GM18858 (cell line): ENCODE data around the gene PDE8B.
"Not testable (repeated sequence)": the region's sequence is repeated elsewhere in the genome, so short reads cannot be mapped to it uniquely, and the experiment has no call there.

Source experiments
- ATAC-seq: cut with Tn5 transposase; IDR thresholded peaks from one replicate; pipeline ENCODE4 v1.9.1; 2021; ENCODE audit not compliant: unreplicated experiment

Gene PDE8B

DNA sequence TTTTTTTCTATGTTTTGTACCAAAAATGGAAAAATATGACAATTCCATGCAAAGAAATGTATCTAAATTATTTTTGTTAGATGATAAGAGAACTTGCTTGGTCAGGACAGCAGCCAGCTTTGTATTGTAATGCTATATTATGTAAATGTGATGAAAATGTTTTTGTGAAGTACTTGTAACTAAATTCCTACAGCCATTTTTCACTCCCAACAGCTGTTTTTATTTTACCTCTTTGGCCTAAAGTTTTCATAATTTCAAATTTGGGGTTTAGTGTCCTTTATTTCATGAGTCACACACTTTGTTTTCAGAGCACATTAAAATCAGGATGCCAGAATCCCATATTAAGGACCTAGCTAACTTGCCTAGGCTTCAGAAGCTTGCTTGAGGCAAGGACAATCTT lies 217.5 kb downstream of the PDE8B start:
- ATAC-seq, result no peak

DNA sequence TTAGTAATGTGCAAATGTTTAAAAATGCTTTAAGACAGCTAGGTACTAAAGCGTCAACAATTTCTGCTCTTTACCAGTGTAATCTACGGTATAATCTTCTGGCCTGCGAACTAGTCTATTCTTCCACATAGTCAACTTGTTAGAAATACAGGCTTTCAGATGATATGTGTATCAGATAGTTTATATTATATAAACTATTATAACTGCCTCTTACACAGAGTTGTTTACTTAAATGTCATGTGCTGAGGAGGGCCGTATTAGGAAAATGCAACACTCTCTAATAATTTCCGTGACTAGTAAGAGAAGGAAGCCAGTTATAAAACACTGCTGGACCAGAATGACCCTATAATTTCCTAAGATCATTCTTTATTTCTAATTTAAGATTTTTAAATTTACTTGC lies 218.0 kb downstream of the PDE8B start:
- ATAC-seq, result no peak

DNA sequence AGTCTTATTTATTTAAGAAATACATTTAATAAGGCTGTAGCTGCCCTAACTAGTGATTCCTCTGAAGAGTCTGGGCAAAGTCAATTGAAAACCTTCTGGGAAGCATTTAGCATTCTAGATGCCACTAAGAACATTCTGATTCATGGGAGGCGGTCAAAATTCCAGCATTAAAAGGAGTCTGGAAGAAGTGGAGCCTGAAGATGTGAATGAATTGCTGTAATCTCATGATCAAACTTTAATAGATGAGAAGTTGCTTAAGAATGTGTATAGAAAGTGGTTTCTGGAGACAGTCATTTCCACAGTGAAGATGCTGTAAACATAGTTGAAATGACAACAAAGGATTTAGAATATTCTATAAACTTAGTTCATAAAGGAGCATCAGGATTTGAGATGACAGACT lies 220.2 kb downstream of the PDE8B start:
- no peak for ATAC-seq

DNA sequence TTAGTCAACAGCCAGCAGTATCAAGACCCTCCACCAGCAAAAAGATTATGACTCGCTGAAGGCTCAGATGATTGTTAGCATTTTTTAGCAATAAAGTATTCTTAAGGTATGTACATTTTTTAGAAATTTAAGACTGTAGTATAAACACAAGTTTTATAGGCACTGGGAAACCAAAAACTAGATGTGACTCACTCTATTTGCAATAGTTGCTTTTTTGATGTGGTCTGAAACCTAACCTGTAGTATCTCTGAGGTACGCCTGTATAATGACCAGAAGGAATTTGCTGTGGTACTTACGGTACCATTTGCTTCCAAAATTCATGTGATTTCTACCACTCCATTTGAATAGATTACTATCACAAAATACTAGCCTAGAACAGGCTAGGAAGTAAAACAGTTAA lies 220.8 kb downstream of the PDE8B start:
- no peak for ATAC-seq

DNA sequence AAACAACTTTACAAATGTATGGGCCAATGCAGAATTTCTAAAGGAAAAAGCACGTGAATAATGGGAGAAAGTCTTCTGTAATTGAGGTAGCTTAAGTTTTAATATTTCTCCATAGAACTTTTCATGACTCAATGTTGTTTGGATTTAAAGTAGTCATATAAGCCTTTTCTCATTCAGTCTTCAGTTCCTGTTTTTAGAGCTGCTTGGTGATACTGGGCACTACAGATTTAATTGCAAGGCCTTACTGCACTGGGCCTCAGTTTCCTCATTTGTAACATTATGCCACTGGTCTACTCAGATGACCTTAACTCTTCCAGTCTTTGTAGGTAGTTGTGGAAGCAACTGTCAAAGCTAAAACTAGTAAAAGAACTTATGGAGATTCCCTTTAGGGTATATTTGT lies 221.2 kb downstream of the PDE8B start:
- no peak for ATAC-seq

DNA sequence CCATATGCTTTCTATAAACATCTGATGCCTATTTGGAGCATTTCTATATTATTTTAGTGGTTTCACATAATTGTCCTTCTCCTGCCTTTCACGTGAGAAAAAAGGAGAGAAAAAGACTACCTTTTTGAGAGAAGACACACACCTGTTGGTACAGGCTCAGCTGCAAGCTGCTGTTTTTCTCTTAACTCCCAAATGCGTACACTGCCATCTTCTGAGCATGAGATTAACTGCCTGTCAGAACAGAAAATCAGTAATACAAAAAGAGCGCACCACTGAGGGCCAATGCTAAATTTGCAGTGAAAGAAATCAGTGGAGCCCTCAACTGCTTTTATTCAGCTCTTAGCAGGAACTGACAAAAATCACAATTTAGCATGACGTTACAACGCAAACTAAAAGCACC lies 226.7 kb downstream of the PDE8B start:
- no peak for ATAC-seq

DNA sequence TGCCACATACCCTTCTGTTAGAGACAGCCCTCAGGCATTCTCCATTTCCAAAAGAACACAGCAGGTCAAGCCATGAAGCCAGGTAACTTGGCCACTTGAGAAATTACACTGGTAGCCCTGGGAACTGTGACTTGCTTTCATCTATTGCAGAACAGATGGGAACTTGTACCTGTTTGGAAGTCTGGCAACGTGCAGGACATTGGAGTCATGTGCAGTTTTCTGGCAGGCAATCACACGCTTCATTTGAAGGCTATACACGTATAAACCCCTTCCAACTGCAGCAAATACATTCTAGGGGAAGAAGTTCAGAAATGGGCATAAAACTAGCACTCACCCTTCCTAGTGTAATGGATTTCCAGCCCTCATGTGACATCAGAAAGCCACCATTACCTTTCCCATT lies 227.6 kb downstream of the PDE8B start:
- ATAC-seq, result no peak

DNA sequence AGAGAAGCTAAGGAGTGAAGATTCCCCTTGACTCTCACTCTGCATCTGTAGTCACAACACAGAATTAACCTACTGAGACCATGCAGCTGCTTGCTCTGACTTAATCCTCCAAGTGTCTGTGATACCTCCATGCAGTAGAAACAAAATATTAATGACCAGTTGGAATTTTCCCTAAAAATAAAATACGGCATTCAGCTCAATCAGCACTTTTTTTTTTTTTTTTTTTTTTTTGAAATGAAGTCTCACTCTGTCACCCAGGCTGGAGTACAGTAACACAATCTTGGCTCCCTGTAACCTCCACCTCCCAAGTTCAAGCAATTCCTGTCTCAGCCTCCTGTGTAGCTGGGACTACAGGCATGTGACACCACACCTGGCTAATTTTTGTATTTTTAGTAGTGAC lies 233.2 kb downstream of the PDE8B start:
- no peak for ATAC-seq

DNA sequence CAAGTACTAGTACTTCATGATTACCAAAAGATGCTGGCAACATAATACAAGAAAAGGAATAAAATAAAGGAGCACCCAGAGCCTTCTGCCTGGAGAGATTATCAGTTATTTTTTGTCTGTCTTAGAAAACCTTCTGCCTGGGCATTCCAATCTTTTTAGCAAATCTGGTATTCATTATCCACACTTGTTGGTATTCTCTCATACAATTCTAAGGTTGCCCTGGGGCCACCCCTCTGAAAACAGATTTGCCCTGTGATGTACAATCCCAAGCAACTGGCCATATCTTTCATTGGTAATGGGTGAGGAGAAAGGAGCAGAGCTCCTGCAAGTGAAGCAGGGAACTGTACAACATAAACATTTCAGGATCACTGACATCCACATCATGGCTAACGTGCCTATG lies 233.9 kb downstream of the PDE8B start:
- no peak for ATAC-seq

DNA sequence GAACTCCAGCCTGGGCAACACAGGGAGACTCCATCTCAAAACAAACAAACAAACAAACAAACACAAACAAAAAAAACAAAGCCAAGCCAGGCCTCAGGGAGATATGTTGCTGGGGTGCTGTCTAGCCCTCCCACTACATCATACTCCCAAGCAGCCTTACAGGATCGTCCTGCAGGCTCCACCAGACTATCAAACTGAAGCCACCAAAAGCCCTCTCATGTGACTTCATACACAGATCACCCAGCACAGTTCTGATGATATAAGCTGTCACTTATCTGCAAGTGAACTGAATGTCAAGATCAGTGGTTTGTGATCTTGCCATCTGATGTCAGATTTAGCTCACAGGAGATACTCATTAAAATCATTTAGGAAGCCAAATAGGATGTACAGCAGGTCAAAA lies 238.4 kb downstream of the PDE8B start:
- no peak for ATAC-seq

DNA sequence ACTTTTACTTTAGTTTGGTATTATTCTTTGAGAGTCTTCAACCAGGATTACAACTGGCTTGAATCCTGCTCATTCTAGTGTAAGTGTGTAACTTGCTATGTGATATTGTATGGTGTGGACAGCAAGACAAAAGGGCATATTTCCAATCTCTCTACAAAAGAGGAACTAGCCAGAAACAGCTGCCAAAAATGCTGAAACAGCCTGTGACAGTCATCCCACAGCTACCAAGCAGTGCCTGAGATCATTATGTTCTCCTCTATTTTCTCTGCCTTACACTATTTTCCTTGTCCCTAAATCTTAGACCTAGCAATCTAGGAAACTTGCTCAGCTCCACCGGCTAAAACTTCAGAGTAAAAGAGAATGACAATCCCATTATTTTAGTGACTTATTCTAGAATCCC lies 238.8 kb downstream of the PDE8B start:
- ATAC-seq, result no peak

DNA sequence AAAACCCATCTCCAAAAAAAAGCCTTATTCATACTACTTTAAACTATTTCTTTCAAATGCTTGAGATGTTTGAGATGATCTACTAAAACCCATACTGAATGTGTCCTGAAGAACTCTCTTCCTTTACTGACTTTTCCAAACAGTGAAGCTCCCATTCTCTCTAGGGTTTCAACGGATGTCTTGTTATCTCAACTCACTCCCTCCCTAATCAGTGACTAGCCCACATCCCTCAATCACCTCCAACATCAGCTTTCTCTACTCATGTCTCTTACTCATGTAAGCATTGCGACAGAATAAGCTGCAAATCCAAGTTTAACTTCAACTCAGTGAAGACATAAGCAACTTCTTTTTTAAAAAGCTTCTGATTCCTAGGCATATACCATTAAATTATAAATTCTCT lies 239.5 kb downstream of the PDE8B start:
- ATAC-seq, result no peak

DNA sequence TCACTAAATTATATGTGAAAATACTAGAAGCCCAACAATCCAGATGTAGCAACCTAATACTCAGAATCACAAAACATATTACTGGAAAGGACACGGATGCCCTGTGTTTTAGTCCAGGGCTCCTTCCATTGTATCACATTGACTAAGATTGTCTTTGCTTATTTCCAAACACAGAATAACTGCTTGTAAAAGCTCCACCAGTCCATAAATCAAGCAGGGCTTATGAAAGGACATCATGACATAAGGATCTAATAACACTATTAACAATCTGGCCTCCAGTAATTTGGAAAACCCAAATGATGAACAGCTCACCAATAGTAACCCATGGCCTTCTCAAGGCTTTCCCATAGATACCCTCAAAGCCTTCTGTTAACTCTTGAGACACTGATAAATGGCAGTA lies 241.9 kb downstream of the PDE8B start:
- ATAC-seq, result no peak

DNA sequence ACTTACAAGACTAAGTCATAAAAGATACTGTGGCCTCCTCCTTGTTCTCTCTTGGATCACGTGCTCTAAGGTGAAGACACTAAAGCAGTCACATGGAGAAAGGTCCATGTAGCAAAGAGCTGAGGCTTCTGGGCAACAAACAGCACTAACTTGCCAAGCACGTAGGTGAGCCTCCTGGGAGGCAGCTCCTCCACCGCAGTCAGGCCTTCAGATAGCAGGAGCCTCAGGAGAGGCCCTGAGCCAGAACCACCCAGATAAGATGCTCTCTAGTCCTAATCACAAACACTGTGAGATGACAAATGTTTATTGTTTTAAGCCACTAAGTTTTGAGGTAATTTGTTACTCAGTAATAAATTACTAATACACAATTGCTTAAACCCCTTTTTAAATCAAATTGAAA lies 243.6 kb downstream of the PDE8B start:
- ATAC-seq, result no peak

DNA sequence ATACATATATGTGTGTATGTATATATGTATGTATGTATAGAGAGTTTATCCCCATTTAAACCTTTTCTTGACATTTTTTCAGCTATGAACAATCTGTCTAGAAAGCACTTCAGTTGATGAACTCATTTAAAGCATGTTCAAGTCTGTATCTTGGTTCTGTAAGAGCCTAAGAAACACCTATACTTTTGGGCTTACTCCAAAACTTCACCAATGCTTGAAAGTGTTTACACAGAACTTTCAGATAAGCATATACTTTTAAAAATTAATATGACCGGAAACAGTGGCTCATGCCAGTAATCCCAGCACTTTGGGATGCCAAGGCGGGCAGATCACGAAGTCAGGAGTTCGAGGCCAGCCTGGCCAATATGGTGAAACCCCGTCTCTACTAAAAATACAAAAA lies 250.8 kb downstream of the PDE8B start:
- ATAC-seq, result no peak

DNA sequence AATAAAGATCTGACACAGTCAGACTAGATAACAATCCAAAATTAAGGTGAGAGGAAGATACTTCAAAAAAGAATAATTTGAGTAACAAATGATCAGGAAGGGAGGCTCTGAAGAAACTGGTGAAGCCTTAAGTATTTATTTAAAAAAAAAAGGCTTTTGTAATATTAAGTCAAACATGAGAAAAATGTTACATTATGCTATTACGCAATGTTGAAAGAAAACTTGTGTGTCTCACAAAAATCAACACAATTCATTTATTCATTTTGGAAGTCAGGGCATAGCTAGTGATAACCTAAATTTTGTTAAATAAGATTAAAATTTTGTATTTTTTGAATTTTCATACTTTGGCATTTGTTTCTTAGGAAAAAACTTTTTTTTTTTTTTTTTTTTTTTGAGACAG lies 253.4 kb downstream of the PDE8B start:
- no peak for ATAC-seq

DNA sequence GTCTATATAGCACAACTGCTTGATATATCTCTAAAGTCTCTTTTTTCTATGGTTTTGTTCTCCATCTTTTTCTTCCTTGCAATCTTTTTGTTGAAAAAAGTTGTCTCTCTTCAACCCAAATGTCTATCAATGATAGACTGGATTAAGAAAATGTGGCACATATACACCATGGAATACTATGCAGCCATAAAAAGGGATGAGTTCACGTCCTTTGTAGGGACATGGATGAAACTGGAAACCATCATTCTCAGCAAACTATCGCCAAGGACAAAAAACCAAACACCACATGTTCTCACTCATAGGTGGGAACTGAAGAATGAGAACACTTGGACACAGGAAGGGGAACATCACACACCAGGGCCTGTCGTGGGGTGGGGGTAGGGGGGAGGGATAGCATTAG lies 258.4 kb downstream of the PDE8B start:
- not testable (repeated sequence) for ATAC-seq

DNA sequence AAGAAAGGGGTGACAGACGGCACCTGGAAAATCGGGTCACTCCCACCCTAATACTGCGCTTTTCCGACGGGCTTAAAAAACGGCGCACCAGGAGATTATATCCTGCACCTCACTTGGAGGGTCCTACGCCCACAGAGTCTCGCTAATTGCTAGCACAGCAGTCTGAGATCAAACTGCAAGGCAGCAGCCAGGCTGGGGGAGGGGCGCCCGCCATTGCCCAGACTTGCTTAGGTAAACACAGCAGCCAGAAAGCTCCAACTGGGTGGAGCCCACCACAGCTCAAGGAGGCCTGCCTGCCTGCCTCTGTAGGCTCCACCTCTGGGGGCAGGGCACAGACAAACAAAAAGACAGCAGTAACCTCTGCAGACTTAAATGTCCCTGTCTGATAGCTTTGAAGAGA lies 264.6 kb downstream of the PDE8B start:
- ATAC-seq, result not testable (repeated sequence)
